Fibroblast of skin of left biceps (primary cell): ENCODE measurements around the gene ATAD3C.
"Not testable (repeated sequence)": the region's sequence is repeated elsewhere in the genome, so short reads cannot be mapped to it uniquely, and the experiment has no call there.

Experiments
- DNase-seq, 2 experiments: peaks; one replicate each; pipeline ENCODE4 v3.0.0-alpha.2; 2013; ENCODE audit warnings: low read depth in 2 of 2

The ATAD3C gene

GRCh38 chr1:1449099-1449739 lies at the start of gene ATAD3C:
TSS of gene ATAD3C (plus strand) at chr1:1449689. CDS start at chr1:1450684, 995 bp downstream.
- DNase-seq = no peak

DNA sequence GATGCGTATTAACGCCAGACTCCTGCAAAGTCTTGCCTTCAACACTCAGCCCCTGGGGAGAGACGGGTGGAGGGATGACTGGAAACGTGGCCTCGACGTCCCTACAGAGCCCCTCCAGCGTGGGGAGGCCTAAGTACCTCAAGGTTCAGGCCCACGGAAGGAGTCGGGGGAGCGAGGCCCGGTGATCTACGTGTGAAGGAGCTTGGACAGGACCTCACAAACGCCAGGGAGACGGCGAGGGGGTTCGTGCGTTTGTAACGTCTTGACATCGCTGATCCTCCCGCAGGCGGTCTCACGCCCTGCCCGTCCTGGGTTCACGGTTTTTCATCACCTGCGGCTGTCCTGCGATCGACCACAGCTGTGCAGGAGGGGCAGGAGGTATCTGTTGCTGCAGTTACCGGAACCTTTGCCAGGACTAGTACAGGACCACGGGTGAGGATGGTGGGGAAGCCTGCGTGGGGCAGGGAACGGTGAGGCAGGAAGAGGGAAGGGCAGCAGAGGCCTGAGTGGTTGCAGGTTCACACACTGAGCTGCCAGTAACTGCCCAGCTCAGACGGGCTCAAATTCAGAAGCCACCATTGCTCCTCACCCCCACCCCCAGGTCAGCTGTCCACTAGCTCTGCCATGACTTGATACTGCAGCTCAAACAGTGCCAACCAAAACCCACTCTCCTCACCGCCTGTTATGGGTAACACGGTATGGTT lies 49.5 kb upstream of the ATAD3C start:
- DNase-seq = no peak

GRCh38 chr1:1400576-1401456 lies 48.7 kb upstream of the ATAD3C start:
- DNase-seq = no peak

GRCh38 chr1:1401457-1402010 lies 48.0 kb upstream of the ATAD3C start:
- no peak for DNase-seq

DNA sequence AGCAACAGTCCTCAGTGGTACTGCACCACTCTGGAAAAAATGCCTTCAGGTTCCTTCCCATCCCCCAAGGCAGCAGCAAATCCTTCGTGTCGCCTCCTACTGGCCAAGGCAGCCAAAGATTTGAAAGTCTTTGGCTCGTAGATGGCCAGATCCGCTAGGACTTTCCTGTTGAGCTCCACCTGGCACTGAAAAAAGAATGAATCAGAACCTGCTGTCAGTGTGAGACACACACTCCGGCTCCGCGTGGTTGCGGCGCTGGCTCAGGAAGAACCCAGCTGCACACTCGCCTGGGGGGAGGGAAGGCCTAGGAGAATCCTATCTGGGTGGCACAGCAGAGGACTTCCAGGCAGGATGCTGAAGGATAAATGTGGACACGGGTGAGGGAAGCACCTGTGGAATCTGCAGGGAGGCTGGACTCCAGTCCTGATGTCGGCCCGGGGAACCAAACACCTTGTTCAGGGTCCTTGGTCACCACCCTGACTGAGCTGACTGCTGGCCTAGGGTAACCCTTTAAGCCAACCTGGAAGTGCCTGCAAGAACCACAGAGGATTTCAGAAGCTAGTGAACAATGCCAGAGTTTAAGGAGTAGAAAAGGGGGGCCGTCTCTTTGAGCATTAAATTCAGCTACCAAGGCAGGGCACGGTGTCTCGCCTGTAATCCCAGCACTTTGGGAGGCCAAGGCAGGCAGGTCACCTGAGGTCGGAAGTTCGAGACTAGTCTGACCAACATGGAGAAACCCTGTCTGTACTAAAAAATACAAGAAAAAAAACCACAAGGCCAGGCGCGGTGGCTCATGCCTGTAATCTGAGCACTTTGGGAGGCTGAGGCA lies 47.2 kb upstream of the ATAD3C start:
- DNase-seq = peak in 1 of 2 experiments; percentile 12

DNA sequence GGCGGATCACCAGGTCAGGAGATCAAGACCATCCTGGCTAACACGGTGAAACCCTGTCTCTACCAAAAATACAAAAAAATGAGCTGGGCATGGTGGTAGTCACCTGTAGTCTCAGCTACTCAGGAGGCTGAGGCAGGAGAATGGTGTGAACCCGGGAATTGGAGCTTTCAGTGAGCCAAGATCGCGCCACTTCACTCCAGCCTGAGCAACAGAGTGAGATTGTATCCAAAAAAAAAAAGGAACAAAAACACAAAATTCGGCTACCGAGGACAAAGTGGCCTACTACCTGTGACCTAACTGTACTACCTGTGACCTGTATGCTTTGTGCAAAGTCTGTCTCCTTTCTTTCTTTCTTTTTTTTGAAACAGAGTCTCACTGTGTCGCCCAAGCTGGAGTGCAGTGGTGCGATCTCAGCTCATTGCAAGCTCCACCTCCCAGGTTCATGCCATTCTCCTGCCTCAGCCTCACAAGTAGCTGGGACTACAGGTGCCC lies 46.5 kb upstream of the ATAD3C start:
- DNase-seq = not testable (repeated sequence)

DNA sequence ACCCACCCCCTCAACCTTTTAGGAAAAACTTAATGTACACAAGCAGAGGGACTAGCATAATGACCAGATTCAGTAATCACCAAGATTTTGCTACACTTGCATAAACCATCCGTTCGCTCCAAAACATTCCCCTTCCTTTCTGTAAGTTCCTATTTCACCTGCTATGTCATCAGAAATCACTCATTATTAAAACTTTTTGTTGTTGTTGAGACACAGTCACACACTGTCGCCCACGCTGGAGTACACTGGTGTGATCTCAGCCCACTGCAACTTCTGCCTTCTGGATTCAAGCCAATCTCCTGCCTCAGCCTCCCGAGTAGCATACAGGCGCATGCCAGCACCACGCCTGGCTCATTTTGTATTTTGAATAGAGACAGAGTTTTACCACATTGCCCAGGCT lies 45.8 kb upstream of the ATAD3C start:
- no peak for DNase-seq

GRCh38 chr1:1406101-1406820 lies 43.2 kb upstream of the ATAD3C start:
- DNase-seq = no peak

GRCh38 chr1:1406821-1407635 lies 42.5 kb upstream of the ATAD3C start, which contains the start of gene MRPL20:
TSS of gene MRPL20 (minus strand) at chr1:1407293. CDS start at chr1:1407217, 76 bp downstream.
- DNase-seq = peak; percentile 60 to 68

GRCh38 chr1:1407636-1408318 lies 41.7 kb upstream of the ATAD3C start:
- no peak for DNase-seq

DNA sequence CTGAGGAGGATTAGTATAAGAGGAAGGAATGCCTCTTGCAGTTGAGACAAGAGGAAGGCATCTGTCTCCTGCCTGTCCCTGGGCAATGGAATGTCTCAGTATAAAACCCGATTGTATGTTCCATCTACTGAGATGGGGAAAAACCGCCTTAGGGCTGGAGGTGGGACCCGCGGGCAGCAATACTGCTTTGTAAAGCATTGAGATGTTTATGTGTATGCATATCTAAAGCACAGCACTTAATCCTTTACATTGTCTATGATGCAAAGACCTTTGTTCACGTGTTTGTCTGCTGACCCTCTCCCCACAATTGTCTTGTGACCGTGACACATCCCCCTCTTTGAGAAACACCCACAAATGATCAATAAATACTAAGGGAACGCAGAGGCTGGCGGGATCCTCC lies 39.3 kb upstream of the ATAD3C start:
- DNase-seq = not testable (repeated sequence)

DNA sequence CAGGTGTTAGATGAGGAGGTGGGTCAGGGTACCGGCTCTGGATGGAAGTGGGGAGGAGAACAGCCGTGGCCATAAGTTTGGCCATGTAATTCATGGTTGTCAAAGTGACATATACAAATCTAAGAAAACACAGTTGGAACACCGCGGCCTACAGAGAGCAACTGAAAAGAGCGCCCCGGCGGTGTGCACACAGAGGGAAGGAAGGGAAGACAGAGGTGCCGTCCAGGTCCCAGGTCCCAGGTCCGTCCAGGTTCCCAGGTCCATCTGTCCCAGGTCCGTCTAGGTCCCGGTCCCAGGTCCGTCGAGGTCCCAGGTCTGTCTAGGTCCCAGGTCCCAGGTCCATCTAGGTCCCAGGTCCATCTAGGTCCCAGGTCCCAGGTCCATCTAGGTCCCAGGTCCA lies 37.9 kb upstream of the ATAD3C start:
- no peak for DNase-seq

GRCh38 chr1:1412311-1412902 lies 37.1 kb upstream of the ATAD3C start:
- not testable (repeated sequence) for DNase-seq

- DNase-seq = no peak
These were observed 33.7 kb upstream of the ATAD3C start for GRCh38 chr1:1415751-1416150.

DNA sequence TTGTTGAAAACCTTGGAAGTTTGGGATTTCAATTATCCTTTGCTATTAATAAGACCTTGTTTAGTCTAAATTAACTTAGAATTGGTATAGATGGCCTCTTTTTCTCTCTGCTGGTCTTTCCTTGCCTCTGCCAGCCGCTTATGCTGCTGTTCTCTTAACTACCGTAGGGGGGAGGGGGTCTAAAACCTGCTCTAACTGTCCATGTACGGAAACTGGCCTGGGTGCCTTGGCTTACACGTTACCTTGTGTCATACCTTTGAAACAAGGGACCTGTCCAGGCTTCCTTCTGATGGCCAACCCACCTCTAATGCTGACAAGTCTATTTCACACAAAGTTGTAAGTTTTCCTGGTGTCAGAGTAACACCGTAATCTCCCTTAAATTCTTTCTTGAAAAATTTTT lies 32.1 kb upstream of the ATAD3C start:
- DNase-seq = not testable (repeated sequence)

DNA sequence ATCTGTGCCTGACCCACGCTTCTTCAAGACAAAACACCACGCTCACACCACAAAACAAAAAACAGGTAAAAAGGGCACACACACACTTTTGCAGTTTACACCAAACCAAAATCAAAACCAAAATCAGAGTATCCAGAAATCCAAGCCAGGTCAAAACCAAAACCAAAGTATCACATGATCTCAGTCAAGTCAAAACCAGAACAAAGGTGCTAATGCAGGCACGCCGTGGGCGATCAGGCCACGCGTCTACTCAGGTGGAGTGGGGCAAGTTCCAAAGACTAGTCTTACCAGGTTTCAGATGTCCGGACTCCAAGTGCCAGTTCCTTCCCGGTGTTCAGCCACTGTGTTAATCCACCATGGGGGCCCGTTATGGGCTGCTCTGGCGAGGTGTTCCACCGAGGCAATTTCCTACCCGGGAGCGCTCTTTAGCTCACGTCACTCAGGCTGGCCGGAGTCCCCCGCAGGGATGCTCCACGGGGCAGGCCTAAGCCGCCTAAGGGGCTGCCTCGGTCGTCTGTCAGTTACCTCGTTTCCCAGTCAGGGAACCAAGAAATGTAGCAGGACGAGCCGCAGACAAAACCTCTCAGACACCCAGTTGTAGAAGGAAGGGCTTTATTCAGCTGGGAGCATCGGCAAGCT lies 31.5 kb upstream of the ATAD3C start:
- not testable (repeated sequence) for DNase-seq

DNA sequence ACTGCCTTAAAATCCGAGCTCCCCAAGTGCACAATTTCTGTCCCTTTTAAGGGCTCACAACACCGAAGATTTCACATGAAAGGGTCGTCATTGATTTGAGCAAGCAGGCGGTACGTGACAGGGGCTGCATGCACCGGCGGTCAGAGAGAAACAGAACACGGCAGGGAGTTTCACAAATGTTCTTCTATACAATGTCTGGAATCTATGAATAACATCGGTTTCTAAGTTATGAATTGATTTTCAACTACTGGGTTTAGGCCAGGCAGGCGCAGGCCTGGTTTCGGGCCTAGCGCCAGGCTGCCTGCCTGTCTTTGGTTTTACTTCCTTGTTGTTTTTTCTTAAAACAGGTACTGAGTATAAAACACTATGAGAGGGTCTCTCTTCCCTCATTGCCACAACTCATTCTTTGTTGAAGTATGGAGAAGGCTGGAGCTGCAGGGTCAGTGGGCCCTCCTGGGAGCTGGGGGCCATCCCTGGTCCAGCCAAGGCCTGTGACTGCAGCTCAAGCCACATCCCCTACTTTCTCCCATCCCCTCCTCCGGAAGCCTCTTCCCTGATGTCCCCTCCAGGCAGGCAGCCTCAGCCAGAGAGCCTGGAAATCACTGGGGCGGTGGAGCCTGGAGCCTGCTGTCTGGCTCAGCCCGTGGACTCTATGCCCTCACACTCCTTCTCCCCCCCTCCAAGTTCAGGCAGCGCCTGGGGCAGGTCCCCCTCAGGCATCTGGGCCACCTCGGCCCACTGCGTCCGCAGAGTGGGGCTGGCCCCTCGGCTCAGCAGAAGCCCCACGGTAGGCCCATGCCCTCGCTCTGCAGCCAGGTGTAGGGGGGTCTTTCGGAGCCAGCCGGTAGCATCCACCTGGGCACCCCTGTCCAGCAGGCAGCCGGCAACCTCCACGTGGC lies 30.8 kb upstream of the ATAD3C start:
- no peak for DNase-seq
